Measurements from ENCODE around the gene BTNL9.

GRCh38 chr5:181081989-181082388, 41.9 kb downstream of the BTNL9 start:
- no peak for TF ChIP-seq CTCF (conservative IDR thresholded peaks at IDR 0.05; ENCODE audit: low read length)
- no peak for TF ChIP-seq EZH2phosphoT487 (IDR thresholded peaks at IDR 0.05; ENCODE audit: borderline replicate concordance, low read depth, low read length)

All from OCI-LY7 (cell line).